HG03571 (cell line): ENCODE data around the gene ZNF554.

Source experiments
- ATAC-seq: cut with Tn5 transposase; IDR thresholded peaks from one replicate; pipeline ENCODE4 v1.9.1; 2021; ENCODE audit not compliant: unreplicated experiment

Gene ZNF554

DNA sequence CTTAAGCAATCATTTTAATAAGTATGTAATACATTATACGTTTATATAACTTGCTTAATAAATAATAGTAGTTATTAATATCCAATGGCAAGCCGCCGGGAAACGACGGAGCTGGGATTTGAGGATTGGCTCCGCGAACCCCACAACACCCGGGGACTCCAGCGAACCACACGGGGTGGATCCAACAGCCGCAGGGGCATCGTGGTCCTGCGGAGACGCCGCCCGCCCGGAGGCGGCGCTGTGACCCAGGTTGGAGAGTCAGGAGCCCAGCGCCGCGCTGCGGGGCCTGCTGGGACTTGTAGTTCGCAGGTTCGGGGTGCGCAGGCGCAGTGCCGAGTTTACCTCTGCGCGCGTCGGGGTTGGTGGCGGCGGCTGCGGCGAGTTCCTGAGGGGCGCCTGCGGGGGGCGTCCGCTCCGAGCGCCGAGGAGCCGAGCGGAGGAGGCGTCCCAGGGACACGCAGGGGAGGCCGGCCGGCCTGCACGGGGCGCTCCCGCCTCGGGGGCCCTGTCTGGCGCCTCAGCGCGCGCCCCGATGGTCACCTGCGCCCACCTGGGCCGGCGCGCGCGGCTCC lies at the start of gene ZNF554:
TSS of gene ZNF554 (plus strand) at position 329 of the 572 bp plus-strand sequence. CDS start at position 533, 204 bp downstream.
- ATAC-seq: peak; percentile 72

GRCh38 chr19:2770055-2771013 lies 49.3 kb upstream of the ZNF554 start:
- no peak for ATAC-seq

GRCh38 chr19:2771786-2772674 lies 47.6 kb upstream of the ZNF554 start:
- ATAC-seq: no peak

DNA sequence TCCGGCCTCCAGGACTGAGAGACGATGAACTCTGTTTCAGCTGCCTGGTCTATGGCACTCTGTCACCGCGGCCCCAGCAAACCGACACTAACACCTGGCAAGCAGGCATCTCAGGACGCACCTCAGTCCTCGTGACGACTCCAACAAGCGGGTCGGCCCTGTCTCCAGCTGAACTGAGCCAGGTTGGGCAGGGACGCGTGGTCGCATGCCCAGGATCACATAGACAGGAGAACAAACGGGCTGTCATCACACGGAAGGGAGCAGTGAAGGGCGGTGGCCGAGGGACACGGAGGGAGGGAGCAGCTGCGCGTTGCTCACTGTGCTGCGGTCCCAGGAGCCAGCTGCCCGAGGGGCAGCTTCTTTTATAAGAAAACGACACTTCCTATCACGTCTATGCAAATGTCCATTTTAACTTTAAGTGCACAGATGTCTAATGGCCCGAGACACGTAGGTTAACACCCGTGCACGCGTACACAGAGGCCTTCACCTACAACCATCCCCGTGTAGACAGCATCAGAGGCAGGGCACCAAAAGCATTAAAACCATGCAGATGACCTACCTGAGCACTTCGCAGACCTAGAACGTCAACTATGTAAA lies 45.5 kb upstream of the ZNF554 start:
- no peak for ATAC-seq

DNA sequence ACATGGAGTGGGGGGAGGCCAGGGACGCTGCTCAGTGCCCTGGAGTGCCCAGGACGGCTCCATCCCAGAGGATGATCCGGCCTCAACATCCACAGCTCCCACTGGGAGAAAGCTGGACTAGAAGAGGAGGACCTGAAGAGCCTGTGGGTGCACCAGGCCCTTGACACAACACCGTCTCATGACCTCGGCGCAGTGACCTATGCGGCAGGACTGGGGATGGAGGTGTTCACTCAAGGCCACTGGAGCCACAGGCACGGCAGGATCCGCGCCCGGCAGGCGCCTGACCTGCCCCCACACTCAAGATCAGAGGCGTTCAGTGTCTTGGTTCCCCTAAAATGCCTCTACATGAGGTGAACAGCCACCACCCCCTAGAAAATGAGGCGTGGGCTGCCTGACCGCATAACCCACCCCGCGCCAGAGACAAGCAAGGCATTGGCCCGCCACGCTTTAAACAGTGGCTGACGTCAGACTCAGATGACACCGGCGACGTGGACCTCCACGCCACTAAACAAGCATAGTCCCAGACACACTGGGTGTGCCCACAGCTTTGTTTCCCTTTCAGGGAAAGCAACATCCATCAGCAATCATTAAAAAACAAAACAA lies 44.6 kb upstream of the ZNF554 start:
- no peak for ATAC-seq

DNA sequence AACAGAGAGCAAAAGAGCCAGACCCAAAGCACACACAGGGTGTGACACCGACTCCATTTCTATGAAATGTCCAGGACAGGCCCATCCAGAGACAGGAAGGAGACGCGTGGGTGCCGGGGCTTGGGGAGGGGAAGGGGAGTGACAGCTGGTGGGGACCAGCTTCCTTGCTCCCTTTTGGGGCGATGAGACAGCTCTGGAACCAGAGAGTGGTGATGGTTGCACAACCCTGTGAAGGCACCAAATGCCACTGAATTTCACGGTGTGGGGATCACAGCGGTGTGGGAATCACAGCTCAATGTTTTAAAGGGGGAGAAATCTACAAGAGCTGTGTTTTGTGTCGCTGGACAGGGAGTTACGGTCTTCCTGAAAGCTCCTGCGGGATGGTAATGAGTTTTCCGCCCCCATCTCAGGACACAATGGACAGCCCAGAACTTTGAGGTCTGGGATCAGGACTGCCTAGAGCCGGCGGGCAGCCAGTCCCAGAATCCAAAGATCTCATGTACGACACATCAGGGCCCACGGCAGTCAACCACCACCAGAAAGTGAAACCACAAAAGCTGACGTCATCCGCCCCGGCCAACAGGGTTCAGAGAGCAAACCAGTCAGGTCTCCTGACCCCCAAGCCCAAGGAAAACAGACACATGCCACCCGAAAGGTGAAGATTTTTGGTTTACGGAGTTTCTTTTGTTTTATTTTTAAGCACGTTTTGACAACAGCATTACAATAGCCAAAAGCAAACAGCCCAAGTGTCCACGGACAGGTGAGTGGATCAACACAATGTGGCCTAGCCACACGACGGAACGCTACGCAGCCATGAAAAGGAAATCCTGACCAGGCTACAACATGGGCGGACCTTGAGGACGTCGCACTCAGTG lies 43.9 kb upstream of the ZNF554 start:
- ATAC-seq: no peak

GRCh38 chr19:2777952-2778683 lies 41.5 kb upstream of the ZNF554 start:
- no peak for ATAC-seq

DNA sequence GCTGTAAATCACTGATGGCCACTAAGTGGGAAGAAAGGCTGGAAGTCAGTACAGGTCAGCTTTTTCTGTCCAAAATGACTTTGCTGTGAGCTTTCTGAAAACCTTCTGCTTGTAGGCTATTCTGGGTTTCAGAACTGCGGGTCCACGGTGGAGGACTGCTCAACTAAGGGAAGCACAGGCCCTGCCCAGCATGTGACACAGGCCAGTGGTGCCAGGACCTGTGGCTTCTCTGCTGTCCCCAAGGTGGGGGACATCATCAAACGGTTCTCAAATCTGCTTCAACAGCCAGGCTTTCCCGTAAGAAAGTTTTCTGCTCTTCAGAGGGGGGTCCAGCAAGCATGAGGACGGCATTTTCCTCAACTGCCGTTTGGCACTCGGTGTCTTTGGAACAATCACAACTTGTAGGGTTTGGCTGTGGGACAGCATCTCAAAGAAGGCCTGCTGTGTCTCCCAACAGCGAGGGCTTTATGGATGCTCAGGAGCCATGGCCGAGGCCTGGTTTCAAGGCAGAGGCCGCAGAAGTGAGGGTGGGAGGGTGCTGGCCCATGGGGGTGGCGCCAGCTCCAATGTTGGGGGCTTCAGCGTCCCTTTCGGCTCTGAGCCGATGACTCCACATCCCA lies 40.4 kb upstream of the ZNF554 start:
- ATAC-seq: no peak

- ATAC-seq: no peak
Measured at GRCh38 chr19:2780284-2780683, 39.4 kb upstream of the ZNF554 start.

GRCh38 chr19:2782329-2782935 lies 37.2 kb upstream of the ZNF554 start:
- ATAC-seq: no peak

- ATAC-seq: peak; percentile 61
Measured at GRCh38 chr19:2782936-2783780, 36.5 kb upstream of the ZNF554 start, which contains the start of gene SGTA. Gene SGTA, minus strand, starts transcription at chr19:2783273. Its CDS starts 14,205 bp downstream, at chr19:2769068.

DNA sequence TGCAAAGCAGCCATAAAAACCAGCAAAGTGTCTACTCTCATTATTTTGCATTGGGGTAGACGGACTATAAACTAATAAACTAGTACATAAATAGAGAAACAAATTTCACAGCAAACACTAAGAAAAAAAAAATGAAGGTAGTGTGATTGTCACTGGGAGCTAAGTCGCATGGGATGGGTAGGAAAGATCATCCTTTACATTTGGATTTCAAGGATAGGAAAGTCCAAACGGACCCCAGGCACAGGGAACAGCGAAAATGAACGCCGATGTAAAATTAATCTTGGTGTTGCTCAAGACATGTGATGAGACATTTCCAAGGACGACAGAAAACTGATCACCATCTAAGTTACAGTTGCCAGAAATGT lies 35.9 kb upstream of the ZNF554 start:
- ATAC-seq: no peak

- ATAC-seq: peak; percentile 56
Measured at GRCh38 chr19:2785244-2785997, 34.2 kb upstream of the ZNF554 start, which contains the start of gene THOP1. Gene THOP1, plus strand, starts transcription at chr19:2785503. Its CDS starts 160 bp downstream, at chr19:2785663.

- no peak for ATAC-seq
Measured at GRCh38 chr19:2787115-2787514, 32.6 kb upstream of the ZNF554 start.

- ATAC-seq: no peak
Measured at GRCh38 chr19:2788237-2788636, 31.4 kb upstream of the ZNF554 start.

DNA sequence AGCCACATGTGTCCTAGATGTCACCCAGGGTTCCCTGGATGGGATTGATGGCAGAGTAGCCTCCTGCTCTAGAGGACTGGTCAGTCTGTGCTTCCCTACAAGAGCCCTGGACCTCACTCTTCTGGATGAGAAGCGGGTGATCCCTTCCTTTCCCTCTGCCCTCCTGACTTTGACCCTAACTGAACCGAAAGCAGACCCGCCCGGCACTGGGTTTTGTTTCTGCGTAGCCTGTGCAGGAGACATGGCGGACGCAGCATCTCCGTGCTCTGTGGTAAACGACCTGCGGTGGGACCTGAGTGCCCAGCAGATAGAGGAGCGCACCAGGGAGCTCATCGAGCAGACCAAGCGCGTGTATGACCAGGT lies 29.5 kb upstream of the ZNF554 start:
- no peak for ATAC-seq
